GM18868 (cell line): ENCODE results near the gene SDK1.

Experiments used
- ATAC-seq: cut with Tn5 transposase; IDR thresholded peaks from one replicate; pipeline ENCODE4 v1.9.1; 2021; ENCODE audit warnings: mild to moderate bottlenecking, moderate library complexity; ENCODE audit not compliant: unreplicated experiment

SDK1 gene

GRCh38 chr7:4179688-4180380, 878.8 kb downstream of the SDK1 start:
- ATAC-seq, result no peak

GRCh38 chr7:4181446-4181845, 880.4 kb downstream of the SDK1 start:
- no peak for ATAC-seq

GRCh38 chr7:4182605-4183300, 881.7 kb downstream of the SDK1 start:
- ATAC-seq, result no peak

GRCh38 chr7:4184653-4185052, 883.6 kb downstream of the SDK1 start:
- ATAC-seq, result no peak

- ATAC-seq, result no peak
Measured at GRCh38 chr7:4185136-4185535, 884.1 kb downstream of the SDK1 start.

- no peak for ATAC-seq
Measured at GRCh38 chr7:4185721-4186512, 884.9 kb downstream of the SDK1 start.

- no peak for ATAC-seq
Measured at GRCh38 chr7:4186513-4186780, 885.4 kb downstream of the SDK1 start.

- no peak for ATAC-seq
Measured at GRCh38 chr7:4188651-4189050, 887.6 kb downstream of the SDK1 start.

GRCh38 chr7:4189131-4189570, 888.1 kb downstream of the SDK1 start:
- no peak for ATAC-seq

- ATAC-seq, result no peak
Measured at GRCh38 chr7:4190010-4190981, 889.2 kb downstream of the SDK1 start.

GRCh38 chr7:4191046-4191445, 890.0 kb downstream of the SDK1 start:
- no peak for ATAC-seq

- ATAC-seq, result no peak
Measured at GRCh38 chr7:4191525-4191924, 890.5 kb downstream of the SDK1 start.

- ATAC-seq, result no peak
Measured at GRCh38 chr7:4195660-4196059, 894.6 kb downstream of the SDK1 start.

- no peak for ATAC-seq
Measured at GRCh38 chr7:4196121-4196819, 895.2 kb downstream of the SDK1 start.

- ATAC-seq, result no peak
Measured at GRCh38 chr7:4198301-4198700, 897.2 kb downstream of the SDK1 start.

- ATAC-seq, result no peak
Measured at GRCh38 chr7:4200546-4201094, 899.6 kb downstream of the SDK1 start.

GRCh38 chr7:4201566-4201965, 900.5 kb downstream of the SDK1 start:
- no peak for ATAC-seq

GRCh38 chr7:4202154-4202736, 901.2 kb downstream of the SDK1 start:
- no peak for ATAC-seq

GRCh38 chr7:4202954-4203353, 901.9 kb downstream of the SDK1 start:
- ATAC-seq, result no peak
